AG04449 (cell line): ENCODE data around the gene NPFFR2.

Experiments used
- CTCF ChIA-PET: fragments of 350-600 bp; formaldehyde crosslinking; extraction: SDS; loops from one replicate; lab custom pipeline; 2021; ENCODE audit warnings: antibody characterized with exemption; lab: Yijun Ruan, JAX
- POLR2A ChIA-PET: fragments of 400-600, 350-600 bp; formaldehyde crosslinking; extraction: SDS; loops from one replicate; lab custom pipeline; 2020; ENCODE audit warnings: antibody characterized with exemption, inconsistent platforms; lab: Yijun Ruan, JAX
- DNase-seq: peaks from one replicate; pipeline ENCODE4 v3.0.0-alpha.2; 2010; ENCODE audit warnings: low read depth, low spot score
- H3K4me3 ChIP-seq: 2 replicates; pipeline ENCODE4 v1.5.1; 2011; ENCODE audit warnings: low read depth, mild to moderate bottlenecking, control low read depth, low read length
- CTCF ChIP-seq: IDR thresholded peaks from one replicate; pipeline ENCODE4 v1.5.1; 2011; ENCODE audit warnings: mild to moderate bottlenecking, moderate library complexity, low read length, control low read depth, inconsistent platforms; ENCODE audit not compliant: insufficient read depth; ENCODE audit errors: missing control alignments

NPFFR2 gene

DNA sequence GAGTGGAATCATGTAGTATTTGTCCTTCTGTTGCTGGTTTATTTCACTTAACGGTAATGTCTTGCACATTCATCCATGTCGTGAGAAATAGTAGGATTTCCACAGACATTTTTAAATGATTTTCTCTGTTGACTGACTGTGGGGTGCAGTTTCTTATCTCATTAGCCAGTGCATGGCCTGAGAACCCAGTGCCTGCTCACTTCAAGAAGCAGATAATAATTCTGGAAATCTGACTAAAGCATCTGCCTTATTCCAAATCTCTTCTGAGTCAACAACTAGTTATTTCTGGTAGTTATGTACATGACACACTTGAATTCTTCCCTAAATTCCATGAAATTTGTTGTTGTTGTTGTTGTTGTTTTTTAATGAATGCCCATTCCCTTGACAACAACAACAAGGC lies 77.6 kb downstream of the NPFFR2 start:
- no peak for TF ChIP-seq CTCF
- no peak for DNase-seq
- POLR2A ChIA-PET, result no interaction called here
- CTCF ChIA-PET, result no interaction called here
- H3K4me3 ChIP-seq, result no peak overlapping the region

- ChIA-PET CTCF (no interaction called here), POLR2A (no interaction called here)
- TF ChIP-seq CTCF, result no peak
- no peak overlapping the region for H3K4me3 ChIP-seq
- DNase-seq, result no peak
These were observed 78.2 kb downstream of the NPFFR2 start for GRCh38 chr4:72109959-72110497.

DNA sequence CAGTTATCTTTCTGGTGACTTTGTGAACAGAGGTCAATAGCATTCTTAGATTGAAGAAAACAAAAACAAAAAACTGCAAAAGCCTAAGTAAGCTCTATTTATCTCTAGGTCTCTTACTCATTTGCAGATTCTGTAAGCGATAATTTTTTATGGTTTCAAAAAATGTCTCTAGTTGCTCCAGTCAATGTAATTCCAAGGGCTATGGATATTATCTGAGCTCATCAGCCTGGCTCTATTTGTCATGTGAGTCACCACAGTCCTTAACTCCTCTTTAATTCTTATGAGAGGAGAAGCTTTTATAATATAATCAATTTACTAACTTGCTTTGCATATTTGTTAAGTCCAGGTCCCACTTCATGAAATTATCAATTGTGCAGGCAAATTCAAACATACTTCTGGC lies 79.1 kb downstream of the NPFFR2 start:
- ChIA-PET POLR2A (no interaction called here), CTCF (no interaction called here)
- no peak for DNase-seq
- no peak for TF ChIP-seq CTCF
- H3K4me3 ChIP-seq, result no peak overlapping the region

GRCh38 chr4:72111863-72112262 lies 80.1 kb downstream of the NPFFR2 start:
- ChIA-PET CTCF (no interaction called here), POLR2A (no interaction called here)
- DNase-seq, result no peak
- no peak overlapping the region for H3K4me3 ChIP-seq
- TF ChIP-seq CTCF, result no peak

DNA sequence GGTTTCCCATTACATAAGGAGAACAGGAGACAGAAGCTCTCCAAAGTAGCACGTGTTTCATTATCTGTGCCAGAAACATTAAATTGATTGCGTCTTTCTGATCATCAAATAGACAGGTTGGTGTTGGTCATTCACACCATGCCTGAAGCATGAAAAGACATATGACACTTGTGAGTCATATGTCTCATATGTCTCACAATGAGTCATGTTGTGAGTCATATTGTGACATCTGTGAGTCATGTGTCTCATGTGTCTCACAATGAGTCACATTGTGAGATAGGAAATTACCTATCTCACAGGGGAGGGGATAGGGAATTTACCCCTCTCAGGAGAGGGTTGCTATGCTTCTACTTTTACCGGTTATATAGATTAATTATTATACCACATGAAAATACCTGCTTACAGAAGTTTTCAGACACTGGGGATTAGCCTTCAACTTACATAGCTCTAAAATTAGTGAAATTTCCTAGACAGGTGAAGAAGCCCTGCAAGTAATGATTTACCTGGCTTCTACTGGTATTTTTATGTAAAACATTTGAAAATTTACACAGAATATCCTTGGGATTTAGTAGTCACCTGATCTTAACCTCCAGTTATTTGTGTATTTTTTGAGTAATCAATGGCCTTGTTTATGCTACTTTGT lies 80.8 kb downstream of the NPFFR2 start:
- H3K4me3 ChIP-seq, result no peak overlapping the region
- no peak for DNase-seq
- ChIA-PET POLR2A (no interaction called here), CTCF (no interaction called here)
- no peak for TF ChIP-seq CTCF

DNA sequence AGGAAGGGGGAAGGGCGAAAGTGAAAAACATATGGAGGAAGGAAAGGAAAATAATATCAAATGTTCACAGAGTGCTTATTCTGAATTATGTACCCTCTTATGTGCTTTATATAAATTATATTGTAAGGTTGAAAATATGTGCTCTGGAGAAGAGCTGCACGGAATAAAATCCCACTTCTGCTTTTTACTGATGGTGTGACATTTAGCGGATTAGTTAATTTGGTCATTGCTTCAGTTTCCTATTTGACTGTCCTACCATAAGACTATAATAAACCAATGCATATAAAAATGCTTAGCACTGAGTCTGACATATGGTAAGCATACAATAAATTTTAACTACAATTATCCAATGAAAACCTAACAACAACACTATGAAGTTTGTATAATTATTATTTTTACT lies 86.2 kb downstream of the NPFFR2 start:
- no peak overlapping the region for H3K4me3 ChIP-seq
- CTCF ChIA-PET, result no interaction called here
- POLR2A ChIA-PET, result no interaction called here
- TF ChIP-seq CTCF, result no peak
- no peak for DNase-seq
